Choroid plexus epithelial cell (primary cell): ENCODE data around the gene MAPK1.
"Not testable (repeated sequence)": the region's sequence is repeated elsewhere in the genome, so short reads cannot be mapped to it uniquely, and the experiment has no call there.

Experiments used
- DNase-seq: peaks from one replicate; pipeline ENCODE4 v3.0.0-alpha.2; 2010; ENCODE audit warnings: low read depth
- H3K4me3 ChIP-seq: 2 replicates; pipeline ENCODE4 v1.5.1; 2011; ENCODE audit warnings: low read depth, mild to moderate bottlenecking, control low read depth, low read length, moderate library complexity
- CTCF ChIP-seq: conservative IDR thresholded peaks from 2 replicates; pipeline ENCODE4 v1.5.1; 2011; ENCODE audit warnings: low read depth, mild to moderate bottlenecking, control low read depth, inconsistent platforms, low read length, moderate library complexity

Gene MAPK1

GRCh38 chr22:21904250-21904789 is 36.9 kb upstream of the MAPK1 start:
- no peak for TF ChIP-seq CTCF
- no peak for DNase-seq
- H3K4me3 ChIP-seq = no peak overlapping the region

DNA sequence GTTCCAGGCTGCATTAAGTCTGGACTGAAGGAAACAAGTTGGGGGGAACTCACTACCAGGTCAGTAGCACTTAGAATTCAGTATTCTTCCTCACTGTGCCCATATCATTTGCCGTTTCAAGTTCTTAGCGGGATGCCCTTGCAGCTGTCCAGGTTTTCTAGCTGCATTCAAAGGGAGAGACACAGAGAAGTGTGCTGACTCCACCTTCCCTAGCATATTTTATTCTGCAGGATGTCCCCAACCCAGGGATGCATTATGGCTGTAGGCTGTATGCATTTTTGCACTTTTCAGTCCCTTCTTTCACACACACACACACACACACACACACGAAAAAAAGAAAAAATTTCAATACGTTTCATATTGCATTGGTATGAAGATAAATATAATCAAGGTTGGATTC is 35.8 kb upstream of the MAPK1 start:
- no peak for DNase-seq
- H3K4me3 ChIP-seq = no peak overlapping the region
- TF ChIP-seq CTCF = no peak

DNA sequence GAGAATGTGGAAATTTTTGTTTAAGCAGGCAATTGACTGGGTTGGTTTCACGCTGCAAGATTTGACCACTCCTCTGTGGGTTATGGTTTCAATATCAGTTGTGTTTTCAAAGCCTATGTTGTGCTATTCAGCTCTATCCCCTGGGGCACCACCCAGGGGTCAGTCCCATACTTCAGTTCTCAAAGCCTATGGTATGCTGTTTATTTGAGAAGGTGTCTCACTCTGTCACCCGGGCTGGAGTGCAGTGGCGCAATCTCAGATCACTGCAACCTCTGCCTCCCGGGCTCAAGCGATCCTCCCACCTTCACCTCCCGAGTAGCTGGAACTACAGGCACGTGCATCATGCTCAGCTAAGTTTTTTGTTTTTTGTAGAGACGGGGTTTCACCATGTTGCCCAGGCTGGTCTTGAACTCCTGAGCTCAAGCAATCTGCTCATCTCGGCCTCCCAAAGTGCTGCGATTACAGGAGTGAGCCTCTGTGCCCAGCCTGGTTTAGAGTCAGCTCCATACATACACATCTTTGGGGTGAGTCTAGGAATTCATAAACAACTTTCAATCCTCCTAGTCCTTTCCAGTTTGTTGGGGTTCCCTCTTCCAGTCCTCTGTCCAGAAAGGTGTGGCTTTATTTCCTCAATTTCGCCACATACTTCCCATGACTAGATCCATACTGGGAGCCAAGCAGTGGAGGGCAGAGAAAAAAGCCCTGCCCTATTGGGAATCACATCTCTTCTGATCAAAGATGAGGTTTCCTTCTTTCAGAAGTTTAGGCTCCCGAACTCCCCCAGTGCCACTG is 35.0 kb upstream of the MAPK1 start:
- no peak for TF ChIP-seq CTCF
- H3K4me3 ChIP-seq = no peak overlapping the region
- DNase-seq = no peak

DNA sequence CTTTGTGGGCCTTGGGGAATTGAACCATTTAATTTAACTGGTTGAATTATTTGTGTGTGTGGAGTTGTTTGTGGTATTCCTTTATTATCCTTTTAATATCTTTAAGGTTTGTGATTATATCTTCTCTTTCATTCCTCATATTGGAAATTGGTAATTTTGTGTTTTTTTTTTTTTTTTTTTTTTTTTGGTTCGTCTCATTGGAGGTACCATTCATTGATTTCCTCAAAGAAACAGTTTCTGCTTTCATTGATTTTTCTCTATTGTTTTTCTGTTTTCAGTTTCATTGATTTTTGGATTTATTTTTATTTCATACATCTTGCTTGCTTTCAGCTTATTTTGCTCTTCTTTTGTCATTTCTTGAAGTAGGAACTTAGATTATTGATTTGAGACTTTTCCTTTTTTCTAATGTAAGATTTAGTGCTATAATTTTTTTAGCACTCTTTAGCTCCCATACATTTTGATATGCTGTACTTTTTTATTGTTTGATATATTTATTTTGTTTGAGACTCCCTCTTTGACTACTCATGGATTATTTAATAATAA is 31.0 kb upstream of the MAPK1 start:
- no peak overlapping the region for H3K4me3 ChIP-seq
- no peak for DNase-seq
- TF ChIP-seq CTCF = no peak

DNA sequence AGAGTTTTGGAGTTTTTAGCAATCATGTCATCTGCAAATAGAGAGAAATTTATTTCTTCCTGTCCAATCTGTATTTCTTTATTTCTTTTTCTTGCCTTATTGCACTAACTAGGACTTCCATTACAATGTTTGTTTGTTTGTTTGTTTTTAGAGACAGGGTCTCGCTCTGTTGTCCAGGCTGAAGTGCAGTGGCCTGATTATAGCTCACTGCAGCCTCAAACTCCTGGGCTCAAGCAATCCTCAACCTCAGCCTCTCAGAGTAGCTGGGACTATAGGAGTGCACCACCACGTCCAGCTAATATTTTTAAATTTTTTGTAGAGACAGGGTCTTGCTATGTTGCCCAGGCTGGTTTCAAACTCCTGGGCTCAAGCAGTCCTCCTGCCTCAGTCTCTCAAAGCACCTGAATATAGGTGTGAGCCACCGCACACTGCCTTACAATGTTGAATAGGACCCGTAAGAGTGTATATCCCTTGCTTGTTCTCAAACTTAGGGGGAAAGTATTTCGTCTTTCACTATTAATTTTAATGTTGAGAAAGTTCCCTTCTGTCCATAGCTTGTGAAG is 29.6 kb upstream of the MAPK1 start:
- TF ChIP-seq CTCF = no peak
- no peak for DNase-seq
- no peak overlapping the region for H3K4me3 ChIP-seq

DNA sequence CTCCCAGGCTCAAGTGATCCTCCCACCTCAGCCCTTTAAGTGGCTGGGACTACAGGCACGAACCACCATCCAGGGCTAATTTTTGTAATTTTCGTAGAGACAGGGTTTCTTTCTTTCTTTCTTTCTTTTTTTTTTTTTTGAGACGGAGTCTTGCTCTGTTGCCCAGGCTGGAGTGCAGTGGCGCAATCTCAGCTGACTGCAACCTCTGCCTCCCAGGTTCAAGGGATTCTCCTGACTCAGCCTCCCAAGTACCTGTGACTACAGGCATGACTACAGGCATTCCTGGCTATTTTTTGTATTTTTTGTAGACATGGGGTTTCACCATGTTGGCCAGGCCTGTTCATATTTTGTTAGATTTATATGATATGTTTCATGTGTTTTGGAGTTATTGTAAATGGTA is 28.8 kb upstream of the MAPK1 start:
- not testable (repeated sequence) for DNase-seq, H3K4me3 ChIP-seq

GRCh38 chr22:21894799-21895198 is 27.4 kb upstream of the MAPK1 start:
- DNase-seq = no peak
- H3K4me3 ChIP-seq = no peak overlapping the region
- TF ChIP-seq CTCF = no peak
